ENCODE results near the gene LRRC37A3.

DNA sequence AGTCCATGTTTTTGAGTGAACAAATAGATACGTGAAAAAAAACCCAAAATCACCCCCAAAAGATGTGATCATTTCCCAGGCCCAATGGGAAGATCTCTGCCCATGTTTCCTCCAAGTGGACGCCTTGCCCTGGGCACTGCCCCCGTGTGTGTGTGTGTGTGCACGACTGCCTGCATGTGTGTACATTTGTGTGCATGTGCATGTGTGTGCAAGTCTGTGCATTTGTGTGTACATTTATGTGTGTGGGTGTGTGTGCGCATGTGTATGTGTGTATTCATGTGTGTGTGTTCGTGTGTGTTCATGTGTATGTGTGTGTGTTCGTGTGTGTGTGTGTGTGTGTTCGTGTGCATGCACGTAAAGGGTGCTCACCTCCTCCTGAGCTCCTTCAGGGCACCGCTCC lies 16.8 kb upstream of the LRRC37A3 start:
- TF ChIP-seq EP300 (IDR thresholded peaks at IDR 0.05; ENCODE audit: low read depth in 2 of 2, low read length in 2 of 2) (no peak), EP300 (CRISPR knock-in tag; IDR thresholded peaks at IDR 0.05; ENCODE audit: borderline replicate concordance) (no peak), GTF2F1 (IDR thresholded peaks at IDR 0.05; ENCODE audit: low read length) (no peak), RNF2 (conservative IDR thresholded peaks at IDR 0.05; ENCODE audit: low read depth) (no peak), ZFP1 (CRISPR knock-in tag; IDR thresholded peaks at IDR 0.05) (no peak), ZNF724P (CRISPR knock-in tag; IDR thresholded peaks at IDR 0.05; ENCODE audit: borderline replicate concordance) (no peak), RBM39 (IDR thresholded peaks at IDR 0.05; ENCODE audit: low read depth, low read length, poor library complexity, severe bottlenecking) (no peak), NCOA1 (CRISPR knock-in tag; IDR thresholded peaks at IDR 0.05) (no peak), NFE2L1 (CRISPR knock-in tag; IDR thresholded peaks at IDR 0.05; ENCODE audit: borderline replicate concordance) (no peak)

All from HepG2 (cell line).